ENCODE data around the gene SERPINF2. TPM values are rescaled to one million over a fixed set of nuclear protein-coding genes. Genes with fewer than 3 reads are reported as not detected.
"Not testable (repeated sequence)": the region's sequence is repeated elsewhere in the genome, so short reads cannot be mapped to it uniquely, and the experiment has no call there.

The SERPINF2 gene
- 0.13 and 0.40 TPM in 2 replicates for total RNA-seq (2014; rRNA removed)
- polyA plus RNA-seq (2012): 0.22 TPM

- DNase-seq (ENCODE audit: low read depth): no peak
Measured at GRCh38 chr17:1742371-1743087, at the start of gene SERPINF2. Gene SERPINF2, plus strand, starts transcription at chr17:1742871. Its CDS starts 2,125 bp downstream, at chr17:1744996.

- DNase-seq (ENCODE audit: low read depth): no peak
Measured at GRCh38 chr17:1693339-1693738, 49.3 kb upstream of the SERPINF2 start.

GRCh38 chr17:1695365-1695764 lies 47.3 kb upstream of the SERPINF2 start:
- DNase-seq (ENCODE audit: low read depth): no peak

- no peak for DNase-seq (ENCODE audit: low read depth)
Measured at GRCh38 chr17:1697681-1698080, 45.0 kb upstream of the SERPINF2 start.

- peak; percentile 63 for DNase-seq (ENCODE audit: low read depth)
Measured at GRCh38 chr17:1699891-1700290, 42.8 kb upstream of the SERPINF2 start.

- DNase-seq (ENCODE audit: low read depth): no peak
Measured at GRCh38 chr17:1703063-1703462, 39.6 kb upstream of the SERPINF2 start.

- DNase-seq (ENCODE audit: low read depth): no peak
Measured at GRCh38 chr17:1705004-1705403, 37.7 kb upstream of the SERPINF2 start.

GRCh38 chr17:1707107-1707506 lies 35.6 kb upstream of the SERPINF2 start:
- DNase-seq (ENCODE audit: low read depth): no peak

- DNase-seq (ENCODE audit: low read depth): not testable (repeated sequence)
Measured at GRCh38 chr17:1708791-1709346, 33.8 kb upstream of the SERPINF2 start.

- no peak for DNase-seq (ENCODE audit: low read depth)
Measured at GRCh38 chr17:1709403-1709951, 33.2 kb upstream of the SERPINF2 start.

- DNase-seq (ENCODE audit: low read depth): peak; percentile 54
Measured at GRCh38 chr17:1709971-1710806, 32.5 kb upstream of the SERPINF2 start, which contains the start of gene TLCD2. Gene TLCD2, minus strand, starts transcription at chr17:1710377. Its CDS starts 135 bp downstream, at chr17:1710242.

GRCh38 chr17:1710807-1711553 lies 31.7 kb upstream of the SERPINF2 start:
- DNase-seq (ENCODE audit: low read depth): no peak

GRCh38 chr17:1711804-1712203 lies 30.9 kb upstream of the SERPINF2 start:
- no peak for DNase-seq (ENCODE audit: low read depth)

GRCh38 chr17:1712271-1712670 lies 30.4 kb upstream of the SERPINF2 start:
- no peak for DNase-seq (ENCODE audit: low read depth)

- no peak for DNase-seq (ENCODE audit: low read depth)
Measured at GRCh38 chr17:1713160-1713877, 29.4 kb upstream of the SERPINF2 start.

- DNase-seq (ENCODE audit: low read depth): peak; percentile 52
Measured at GRCh38 chr17:1713878-1714426, 28.7 kb upstream of the SERPINF2 start.

GRCh38 chr17:1714427-1714979 lies 28.2 kb upstream of the SERPINF2 start:
- DNase-seq (ENCODE audit: low read depth): peak; percentile 96

GRCh38 chr17:1714980-1715802 lies 27.5 kb upstream of the SERPINF2 start:
- peak; percentile 99 for DNase-seq (ENCODE audit: low read depth)

GRCh38 chr17:1715803-1716075 lies 26.9 kb upstream of the SERPINF2 start:
- no peak for DNase-seq (ENCODE audit: low read depth)
